Erythroblast (primary cell): Measurements from ENCODE around the gene OR10T2.

Experiments used
- GATA1 ChIP-seq: IDR thresholded peaks from 2 replicates; pipeline ENCODE4 v1.6.1; 2011; ENCODE audit warnings: low read depth, mild to moderate bottlenecking, control low read depth, low read length, moderate library complexity
- POLR2A ChIP-seq: IDR thresholded peaks from 2 replicates; pipeline ENCODE4 v1.6.1; 2011; ENCODE audit warnings: mild to moderate bottlenecking, low read length

GRCh38 chr1:158362941-158363340 lies 36.3 kb downstream of the OR10T2 start:
- no peak for TF ChIP-seq POLR2A
- no peak for TF ChIP-seq GATA1
